ACC112 (cell line): ENCODE measurements around the gene BAD.
"Not testable (repeated sequence)": the region's sequence is repeated elsewhere in the genome, so short reads cannot be mapped to it uniquely, and the experiment has no call there.

Experiments
- H2AFZ ChIP-seq: fragments of 200-600 bp; sonication (generic); one replicate; pipeline ENCODE4 v1.6.0; 2017; ENCODE audit warnings: antibody characterized with exemption, low read length; ENCODE audit not compliant: unreplicated experiment
- H3K27ac ChIP-seq: fragments of 200-600 bp; sonication (generic); 2 replicates; pipeline ENCODE4 v1.5.1; 2014; ENCODE audit warnings: low read depth, mild to moderate bottlenecking, antibody characterized with exemption, low read length, moderate library complexity
- H3K27me3 ChIP-seq: fragments of 200-600 bp; sonication (generic); 2 replicates; pipeline ENCODE4 v1.6.1; 2014; ENCODE audit warnings: mild to moderate bottlenecking, antibody characterized with exemption, low read length, moderate library complexity, mixed read lengths; ENCODE audit not compliant: insufficient read depth
- H3K36me3 ChIP-seq: fragments of 200-600 bp; sonication (generic); 2 replicates; pipeline ENCODE4 v1.6.1; 2016; ENCODE audit warnings: mild to moderate bottlenecking, antibody characterized with exemption, low read length, moderate library complexity, mixed read lengths; ENCODE audit not compliant: insufficient read depth
- H3K4me1 ChIP-seq: fragments of 200-600 bp; sonication (generic); one replicate; pipeline ENCODE4 v1.6.1; 2016; ENCODE audit warnings: low read length, mixed read lengths; ENCODE audit not compliant: insufficient read depth, unreplicated experiment, control insufficient read depth
- H3K4me3 ChIP-seq: fragments of 200-600 bp; sonication (generic); 2 replicates; pipeline ENCODE4 v1.5.1; 2014; ENCODE audit warnings: mild to moderate bottlenecking, low read depth, low read length
- H3K79me2 ChIP-seq: fragments of 200-600 bp; sonication (generic); one replicate; pipeline ENCODE4 v1.6.0; 2016; ENCODE audit warnings: low read length; ENCODE audit not compliant: control insufficient read depth, unreplicated experiment, insufficient read depth

Gene BAD

DNA sequence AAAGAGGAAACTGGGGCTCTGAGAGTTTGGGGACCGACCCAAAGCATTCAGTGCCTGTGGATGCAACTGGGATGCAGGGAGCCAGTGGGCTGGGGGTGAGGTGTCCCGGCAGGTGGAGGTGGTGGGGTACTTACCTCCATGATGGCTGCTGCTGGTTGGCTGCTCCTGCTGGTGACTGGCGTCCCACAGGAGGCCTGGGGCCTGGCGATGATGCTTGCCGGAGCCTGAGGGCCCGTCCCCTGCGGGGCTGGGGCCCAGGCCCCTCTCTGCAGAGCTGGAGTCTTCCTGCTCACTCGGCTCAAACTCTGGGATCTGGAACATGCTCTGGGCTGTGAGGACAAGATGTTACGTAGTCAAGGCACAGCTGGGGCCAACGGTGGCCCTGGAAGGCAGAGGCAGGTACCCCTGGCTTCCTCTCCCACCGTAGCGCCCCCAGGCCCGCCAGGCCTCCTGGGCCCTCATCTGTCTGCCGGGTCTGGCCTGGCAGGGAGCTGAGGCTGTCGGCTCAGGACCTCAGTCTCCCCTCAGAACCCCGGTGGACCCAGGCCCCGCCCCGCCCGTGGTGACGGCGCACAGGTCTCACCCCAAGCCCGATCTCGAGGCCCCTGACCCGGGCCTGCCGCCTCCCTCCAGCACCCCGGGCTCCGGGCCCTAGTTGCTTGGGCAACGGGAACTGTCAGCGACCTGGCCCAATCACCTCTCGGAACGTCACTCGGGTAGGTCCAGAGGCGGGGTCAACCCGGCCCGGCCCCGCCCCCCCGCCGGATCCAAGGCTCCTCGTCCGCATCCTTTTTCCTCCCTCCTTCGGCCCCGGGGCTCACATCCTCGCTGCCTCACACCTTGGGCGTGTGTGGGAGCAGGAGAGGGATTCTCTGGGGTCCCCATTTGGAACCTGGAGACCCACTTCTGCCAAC lies at the start of gene BAD:
TSS of gene BAD (minus strand) at position 618 of the 914 bp plus-strand sequence. CDS start at position 321, 297 bp downstream.
- Histone ChIP-seq H3K4me3 (peak within 1 kb of the TSS; percentile 82), H2AFZ (peak within 1 kb of the TSS; percentile 58), H3K27ac (peak within 1 kb of the TSS; percentile 92), H3K79me2 (peaks cover 12% of the 10 kb centered on the region), H3K36me3 (no peaks in the 10 kb centered on the region), H3K4me1 (no peaks in the 10 kb centered on the region), H3K27me3 (no peaks in the 10 kb centered on the region)

DNA sequence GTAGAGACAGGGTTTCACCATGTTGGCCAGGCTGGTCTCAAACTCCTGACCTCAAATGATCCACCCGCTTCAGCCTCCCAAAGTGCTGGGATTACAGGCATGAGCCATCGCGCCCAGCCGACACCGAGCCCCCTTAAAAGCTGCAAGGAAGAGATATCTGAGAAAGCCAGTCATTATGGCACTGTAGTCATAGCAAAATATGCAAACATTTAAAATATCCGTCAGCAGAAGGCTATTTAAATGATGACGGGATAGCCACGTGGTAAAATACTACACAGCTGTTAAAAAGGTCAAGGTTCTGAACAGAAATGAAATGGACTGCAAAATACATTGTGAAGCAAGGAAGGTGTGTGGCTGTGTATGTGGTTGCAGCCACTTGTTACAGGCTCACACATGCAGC lies 49.1 kb upstream of the BAD start:
- Histone ChIP-seq H3K79me2 (no peaks in the 10 kb centered on the region), H3K27ac (no peak overlapping the region), H3K4me1 (peaks cover 11% of the 10 kb centered on the region)

DNA sequence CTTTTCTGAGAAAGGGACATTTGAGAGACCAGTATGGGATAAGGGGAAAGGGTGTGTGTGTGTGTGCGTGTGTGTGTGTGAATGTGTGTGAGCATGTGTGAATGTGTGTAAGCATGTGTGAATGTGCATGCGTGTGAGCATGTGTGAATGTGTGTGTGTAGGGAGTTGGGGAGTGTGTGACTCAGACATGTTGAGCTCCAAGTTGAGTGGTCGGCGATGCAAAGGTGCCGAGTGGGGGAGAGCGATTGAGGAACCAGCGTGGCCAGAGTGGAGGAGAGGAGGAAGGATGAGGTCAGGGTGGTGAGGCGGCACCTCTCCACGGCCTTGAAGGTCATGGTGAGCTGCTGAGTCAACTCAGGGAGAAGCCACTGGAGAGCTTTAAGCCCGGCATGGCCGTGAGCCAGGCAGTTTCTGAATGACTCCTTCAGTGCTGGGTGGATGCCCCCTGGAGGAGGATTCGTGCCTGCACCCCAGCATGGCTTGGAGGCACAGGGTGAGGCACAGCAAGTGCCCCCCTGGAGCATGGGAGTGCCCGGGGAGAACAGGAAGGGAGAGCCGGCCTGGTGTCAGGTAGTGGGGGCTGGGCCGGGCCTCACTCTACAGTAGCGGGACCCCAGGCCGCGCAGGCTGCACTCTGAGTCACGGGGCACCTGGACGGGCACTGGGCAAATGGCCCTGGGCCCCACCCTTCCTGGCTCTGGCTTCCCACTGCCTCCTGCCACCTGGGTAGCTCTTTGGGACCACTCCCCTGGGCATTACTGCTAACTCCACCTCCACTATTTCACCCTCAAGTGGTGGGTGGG lies 47.3 kb upstream of the BAD start:
- Histone ChIP-seq H3K27ac (no peak overlapping the region), H3K4me1 (peaks cover 11% of the 10 kb centered on the region), H3K36me3 (no peaks in the 10 kb centered on the region), H3K79me2 (no peaks in the 10 kb centered on the region), H2AFZ (no peak overlapping the region), H3K27me3 (no peaks in the 10 kb centered on the region), H3K4me3 (no peak overlapping the region)

More for the DNA sequence above, 49.1 kb upstream of the BAD start:
- no peak overlapping the region for H2AFZ ChIP-seq
- H3K36me3 ChIP-seq = no peaks in the 10 kb centered on the region
- H3K4me3 ChIP-seq = no peak overlapping the region
- no peaks in the 10 kb centered on the region for H3K27me3 ChIP-seq

DNA sequence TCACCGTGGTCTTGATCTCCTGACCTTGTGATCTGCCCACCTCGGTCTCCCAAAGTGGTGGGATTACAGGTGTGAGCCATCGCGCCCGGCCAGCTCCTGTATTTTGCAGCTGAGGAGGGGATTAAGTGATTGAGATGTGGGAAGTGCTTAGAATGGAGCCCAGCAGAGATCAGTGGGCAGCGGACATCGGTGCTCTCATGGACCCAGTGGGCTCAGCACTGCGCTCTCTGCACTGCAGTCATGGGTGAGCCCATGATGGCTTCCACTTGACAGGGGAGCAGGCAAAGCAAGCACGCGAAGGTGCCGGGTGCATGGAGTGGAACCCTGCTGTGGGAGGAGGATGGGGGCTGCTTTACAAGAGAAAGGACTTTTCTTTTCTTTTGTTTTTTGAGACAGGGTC lies 46.4 kb upstream of the BAD start:
- no peak overlapping the region for H2AFZ ChIP-seq

DNA sequence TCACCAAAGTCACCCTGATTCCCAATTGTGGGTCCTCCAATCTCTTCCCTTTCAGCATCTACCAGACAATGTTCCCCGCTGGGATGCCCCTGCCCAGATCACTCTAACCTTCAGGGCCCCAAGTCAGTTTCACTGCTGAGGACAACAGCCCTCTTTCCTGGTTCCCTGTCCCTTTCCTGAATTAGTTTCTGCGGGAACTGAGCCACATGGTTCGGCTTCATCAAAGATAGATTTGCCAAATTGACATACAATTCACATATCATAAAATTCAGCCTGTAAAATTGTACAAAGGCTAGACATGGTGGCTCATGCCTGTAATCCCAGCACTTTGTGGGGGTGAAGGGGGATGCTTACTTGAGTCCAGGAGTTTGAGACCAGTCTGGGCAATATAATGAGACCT lies 43.5 kb upstream of the BAD start:
- Histone ChIP-seq H3K4me3 (no peak overlapping the region), H2AFZ (no peak overlapping the region), H3K27ac (no peak overlapping the region), H3K27me3 (no peaks in the 10 kb centered on the region), H3K79me2 (no peaks in the 10 kb centered on the region), H3K4me1 (peaks cover 11% of the 10 kb centered on the region), H3K36me3 (no peaks in the 10 kb centered on the region)

More for the DNA sequence above, 46.4 kb upstream of the BAD start:
- Histone ChIP-seq H3K4me1 (peaks cover 11% of the 10 kb centered on the region), H3K79me2 (no peaks in the 10 kb centered on the region), H3K27ac (no peak overlapping the region), H3K27me3 (no peaks in the 10 kb centered on the region), H3K4me3 (no peak overlapping the region), H3K36me3 (no peaks in the 10 kb centered on the region)

- peaks cover 9% of the 10 kb centered on the region for H3K4me1 ChIP-seq
- H3K79me2 ChIP-seq = no peaks in the 10 kb centered on the region
These were observed 42.9 kb upstream of the BAD start for GRCh38 chr11:64327375-64327774.

GRCh38 chr11:64324692-64325469 lies 40.4 kb upstream of the BAD start:
- Histone ChIP-seq H3K27me3 (no peaks in the 10 kb centered on the region), H3K79me2 (peaks cover under 1% of the 10 kb centered on the region), H3K4me3 (no peak overlapping the region), H3K4me1 (peaks cover under 1% of the 10 kb centered on the region), H2AFZ (no peak overlapping the region), H3K27ac (no peak overlapping the region), H3K36me3 (no peaks in the 10 kb centered on the region)

More at GRCh38 chr11:64327375-64327774, 42.9 kb upstream of the BAD start:
- Histone ChIP-seq H3K27ac (no peak overlapping the region), H2AFZ (no peak overlapping the region), H3K36me3 (no peaks in the 10 kb centered on the region), H3K4me3 (no peak overlapping the region), H3K27me3 (no peaks in the 10 kb centered on the region)

GRCh38 chr11:64323984-64324383 lies 39.5 kb upstream of the BAD start:
- H3K27ac ChIP-seq, H3K27me3 ChIP-seq, H3K4me1 ChIP-seq: not testable (repeated sequence)

DNA sequence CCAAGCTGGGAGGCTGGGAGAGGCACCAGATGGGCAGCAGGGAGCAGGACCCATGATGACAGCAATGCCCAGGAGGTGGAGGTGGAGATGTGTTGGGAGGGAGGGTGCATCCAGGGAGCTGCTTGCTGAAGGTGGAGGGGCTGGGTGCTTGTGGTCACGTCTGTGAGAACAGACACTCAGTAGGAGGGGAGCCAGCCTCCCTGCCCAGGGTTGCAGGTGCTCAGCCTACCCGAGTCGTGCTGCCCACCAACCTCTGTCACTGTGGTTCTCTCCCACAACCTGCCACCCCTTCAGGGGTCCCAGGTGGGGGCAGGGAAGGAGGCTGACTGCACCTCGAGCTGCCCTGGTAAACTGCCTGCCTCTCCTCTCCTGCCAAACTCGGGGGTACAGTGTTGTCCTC lies 38.9 kb upstream of the BAD start:
- Histone ChIP-seq H3K4me3 (no peak overlapping the region), H3K36me3 (no peaks in the 10 kb centered on the region), H2AFZ (no peak overlapping the region), H3K27me3 (no peaks in the 10 kb centered on the region), H3K27ac (no peak overlapping the region), H3K79me2 (peaks cover 12% of the 10 kb centered on the region), H3K4me1 (peaks cover 11% of the 10 kb centered on the region)

More at GRCh38 chr11:64323984-64324383, 39.5 kb upstream of the BAD start:
- H2AFZ ChIP-seq, H3K36me3 ChIP-seq, H3K4me3 ChIP-seq, H3K79me2 ChIP-seq: not testable (repeated sequence)

DNA sequence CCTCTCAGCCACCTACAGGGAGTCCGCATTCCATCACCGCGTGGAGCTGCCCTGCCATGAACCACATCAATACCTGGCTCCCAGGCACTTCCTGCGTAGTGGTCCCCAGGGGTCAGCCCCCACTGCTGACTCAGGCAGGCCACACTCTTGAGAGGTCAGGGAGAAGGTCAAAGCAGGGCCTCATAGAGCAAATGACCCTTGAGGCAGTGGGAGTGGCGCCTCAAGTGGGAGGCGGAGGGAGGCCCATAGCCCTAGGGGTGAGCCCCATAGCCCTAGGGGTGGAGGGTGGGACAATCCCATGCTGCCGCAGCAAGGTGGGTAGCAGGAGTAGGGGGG lies 38.4 kb upstream of the BAD start:
- Histone ChIP-seq H3K27ac (no peak overlapping the region), H3K4me1 (peaks cover 11% of the 10 kb centered on the region), H3K36me3 (no peaks in the 10 kb centered on the region), H2AFZ (no peak overlapping the region), H3K79me2 (peaks cover 12% of the 10 kb centered on the region), H3K27me3 (no peaks in the 10 kb centered on the region), H3K4me3 (no peak overlapping the region)
